Measurements from ENCODE around the gene RFTN2.

- TF ChIP-seq EZH2 (IDR thresholded peaks at IDR 0.05; ENCODE audit: insufficient read depth, poor library complexity, severe bottlenecking) (no peak), EZH2phosphoT487 (IDR thresholded peaks at IDR 0.05; ENCODE audit: insufficient read depth, low read depth) (no peak)
Observed at GRCh38 chr2:197601726-197602125, 73.7 kb downstream of the RFTN2 start.

Measured in GM23248 (cell line).